Measurements from ENCODE around the gene PTPRD. TPM values are rescaled to one million over a fixed set of nuclear protein-coding genes. Genes with fewer than 3 reads are reported as not detected.

PTPRD gene
- total RNA-seq, 1 experiment from 2014 or later, result 70.1 TPM

- intact Hi-C loops (cut with micrococcal nuclease; ENCODE audit: unreplicated experiment), result no loop called here
- H3K27ac Mint-ChIP-seq (ENCODE audit: unreplicated experiment), result no peak overlapping the region
- POLR2A ChIA-PET, result no interaction called here
- H3K27me3 Mint-ChIP-seq (ENCODE audit: insufficient read depth, unreplicated experiment), result no peaks in the 10 kb centered on the region
- no peaks in the 10 kb centered on the region for H3K36me3 Mint-ChIP-seq (ENCODE audit: insufficient read depth, unreplicated experiment)
- no peak overlapping the region for H3K4me3 ChIP-seq (ENCODE audit: low read depth, low read length)
- H3K9me3 Mint-ChIP-seq (ENCODE audit: unreplicated experiment), result no peaks in the 10 kb centered on the region
- H3K4me3 Mint-ChIP-seq (ENCODE audit: unreplicated experiment), result no peak overlapping the region
- H3K4me1 ChIP-seq, result no peaks in the 10 kb centered on the region
- no peaks in the 10 kb centered on the region for H3K9me3 ChIP-seq
- no peak for TF ChIP-seq CTCF (IDR thresholded peaks at IDR 0.05; ENCODE audit: insufficient read depth in 1 of 2, low read depth in 1 of 2, low read length in 1 of 2, severe bottlenecking in 1 of 2, unreplicated experiment in 1 of 2)
- no peaks in the 10 kb centered on the region for H3K4me1 Mint-ChIP-seq (ENCODE audit: low read depth, unreplicated experiment)
- BruUV-seq (replicated peaks), result no TSS peak
- no peak for DNase-seq
- CTCF ChIA-PET, result no interaction called here
- no peaks in the 10 kb centered on the region for H3K36me3 ChIP-seq (ENCODE audit: control insufficient read depth, insufficient read depth, low read length)
- H3K27me3 ChIP-seq (replicated peaks; ENCODE audit: control insufficient read depth, insufficient read depth, low read length), result no peaks in the 10 kb centered on the region
Measured at GRCh38 chr9:8622222-8622802, 1990.5 kb downstream of the PTPRD start.

GRCh38 chr9:8621416-8621815, 1991.4 kb downstream of the PTPRD start:
- Histone ChIP-seq H3K4me1 (no peaks in the 10 kb centered on the region), H3K9me3 (no peaks in the 10 kb centered on the region), H3K36me3 (ENCODE audit: control insufficient read depth, insufficient read depth, low read length) (no peaks in the 10 kb centered on the region), H3K27me3 (replicated peaks; ENCODE audit: control insufficient read depth, insufficient read depth, low read length) (no peaks in the 10 kb centered on the region), H3K4me3 (ENCODE audit: low read depth, low read length) (no peak overlapping the region)
- no peak for DNase-seq
- H3K4me1 Mint-ChIP-seq (ENCODE audit: low read depth, unreplicated experiment), result no peaks in the 10 kb centered on the region
- no TSS peak for BruUV-seq (replicated peaks)
- H3K36me3 Mint-ChIP-seq (ENCODE audit: insufficient read depth, unreplicated experiment), result no peaks in the 10 kb centered on the region
- no peak overlapping the region for H3K4me3 Mint-ChIP-seq (ENCODE audit: unreplicated experiment)
- no peaks in the 10 kb centered on the region for H3K27me3 Mint-ChIP-seq (ENCODE audit: insufficient read depth, unreplicated experiment)
- intact Hi-C loops (cut with micrococcal nuclease; ENCODE audit: unreplicated experiment), result no loop called here
- CTCF ChIA-PET, result no interaction called here
- POLR2A ChIA-PET, result no interaction called here
- no peaks in the 10 kb centered on the region for H3K9me3 Mint-ChIP-seq (ENCODE audit: unreplicated experiment)
- H3K27ac Mint-ChIP-seq (ENCODE audit: unreplicated experiment), result no peak overlapping the region
- no peak for TF ChIP-seq CTCF (IDR thresholded peaks at IDR 0.05; ENCODE audit: insufficient read depth in 1 of 2, low read depth in 1 of 2, low read length in 1 of 2, severe bottlenecking in 1 of 2, unreplicated experiment in 1 of 2)

- ChIA-PET POLR2A (no interaction called here), CTCF (no interaction called here)
- no peaks in the 10 kb centered on the region for H3K36me3 Mint-ChIP-seq (ENCODE audit: insufficient read depth, unreplicated experiment)
- no peak for TF ChIP-seq CTCF (IDR thresholded peaks at IDR 0.05; ENCODE audit: insufficient read depth in 1 of 2, low read depth in 1 of 2, low read length in 1 of 2, severe bottlenecking in 1 of 2, unreplicated experiment in 1 of 2)
- no peak overlapping the region for H3K4me3 ChIP-seq (ENCODE audit: low read depth, low read length)
- no peaks in the 10 kb centered on the region for H3K27me3 ChIP-seq (replicated peaks; ENCODE audit: control insufficient read depth, insufficient read depth, low read length)
- H3K9me3 ChIP-seq, result no peaks in the 10 kb centered on the region
- BruUV-seq (replicated peaks), result no TSS peak
- no peaks in the 10 kb centered on the region for H3K9me3 Mint-ChIP-seq (ENCODE audit: unreplicated experiment)
- no peak for DNase-seq
- H3K4me1 Mint-ChIP-seq (ENCODE audit: low read depth, unreplicated experiment), result no peaks in the 10 kb centered on the region
- intact Hi-C loops (cut with micrococcal nuclease; ENCODE audit: unreplicated experiment), result no loop called here
- no peaks in the 10 kb centered on the region for H3K27me3 Mint-ChIP-seq (ENCODE audit: insufficient read depth, unreplicated experiment)
- H3K4me1 ChIP-seq, result no peaks in the 10 kb centered on the region
- no peak overlapping the region for H3K27ac Mint-ChIP-seq (ENCODE audit: unreplicated experiment)
- H3K4me3 Mint-ChIP-seq (ENCODE audit: unreplicated experiment), result no peak overlapping the region
- no peaks in the 10 kb centered on the region for H3K36me3 ChIP-seq (ENCODE audit: control insufficient read depth, insufficient read depth, low read length)
Measured at GRCh38 chr9:8616414-8616813, 1996.4 kb downstream of the PTPRD start.
